GM23248 (cell line): ENCODE results near the gene MEX3D.

Experiments used
- EZH2 ChIP-seq: fragments of 200-600 bp; sonication (generic); IDR thresholded peaks from 2 replicates; pipeline ENCODE4 v1.6.1; 2018; ENCODE audit warnings: antibody characterized with exemption, mild to moderate bottlenecking; ENCODE audit not compliant: insufficient read depth, poor library complexity, severe bottlenecking
- EZH2phosphoT487 ChIP-seq: fragments of 200-600 bp; sonication (generic); IDR thresholded peaks from 2 replicates; pipeline ENCODE4 v1.6.1; 2018; ENCODE audit warnings: antibody characterized with exemption, moderate library complexity, mild to moderate bottlenecking, low read depth; ENCODE audit not compliant: insufficient read depth

DNA sequence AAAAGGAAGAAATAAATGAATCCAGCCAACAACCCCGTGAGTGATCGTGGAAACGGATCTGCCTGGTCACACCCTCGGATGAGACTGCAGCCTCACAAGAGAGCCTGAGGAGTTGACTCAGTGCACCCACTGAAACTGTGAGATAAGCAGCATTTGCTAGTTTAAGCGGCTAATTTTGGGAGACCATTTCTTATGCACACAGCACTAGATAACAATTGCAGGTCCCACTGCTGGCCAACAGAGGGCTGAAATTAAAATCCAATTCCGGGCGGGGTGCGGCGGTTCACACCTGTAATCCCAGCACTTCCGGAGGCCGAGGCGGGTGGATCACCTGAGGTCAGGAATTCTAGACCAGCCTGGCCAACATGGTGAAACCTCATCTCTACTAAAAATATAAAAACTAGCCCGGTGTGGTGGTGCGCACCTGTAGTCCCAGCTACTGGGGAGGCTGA lies 33.5 kb upstream of the MEX3D start:
- no peak for TF ChIP-seq EZH2phosphoT487
- TF ChIP-seq EZH2: no peak
